Keratinocyte (primary cell): ENCODE results near the gene C1QTNF3. TPM values are rescaled to one million over a fixed set of nuclear protein-coding genes. Genes with fewer than 3 reads are reported as not detected.
A peak's percentile ranks its signal among the peaks of the same experiment; 100 is the strongest.

Experiments
- DNase-seq: peaks from one replicate; pipeline ENCODE4 v3.0.0-alpha.2; 2011; ENCODE audit warnings: low read depth, missing footprints, low spot score
- FAIRE-seq: peaks from 2 replicates; lab custom pipeline; 2011; peaks lifted over from hg19 to GRCh38; lab: Jason Lieb, UNC
- H2AFZ ChIP-seq: 2 replicates; pipeline ENCODE4 v1.6.0; 2012; ENCODE audit warnings: low read length, control low read depth, inconsistent platforms; ENCODE audit not compliant: control insufficient read depth
- H3K27ac ChIP-seq: 2 replicates; pipeline ENCODE4 v1.5.1; 2011; ENCODE audit warnings: low read length; ENCODE audit not compliant: control insufficient read depth, insufficient read depth
- H3K27me3 ChIP-seq: 3 replicates; pipeline ENCODE4 v1.6.0; 2011; ENCODE audit warnings: low read length; ENCODE audit not compliant: control insufficient read depth, insufficient read depth; ENCODE audit errors: extremely low read depth
- H3K36me3 ChIP-seq, 2 experiments: 2 replicates in 1 of 2; 3 replicates in 1 of 2; pipeline ENCODE4 v1.5.1; 2011; ENCODE audit warnings: low read length in 2 of 2, mild to moderate bottlenecking in 1 of 2; ENCODE audit not compliant: control insufficient read depth in 2 of 2, insufficient read depth in 2 of 2; ENCODE audit errors: extremely low read depth in 1 of 2
- H3K4me1 ChIP-seq: 3 replicates; pipeline ENCODE4 v1.5.1; 2011; ENCODE audit warnings: low read length; ENCODE audit not compliant: control insufficient read depth, insufficient read depth; ENCODE audit errors: extremely low read depth
- H3K4me2 ChIP-seq: 3 replicates; pipeline ENCODE4 v1.6.0; 2011; ENCODE audit warnings: low read depth, low read length; ENCODE audit not compliant: control insufficient read depth, insufficient read depth; ENCODE audit errors: extremely low read depth
- H3K4me3 ChIP-seq, 3 experiments: fragments of 200-600 bp in 1 of 3; sonication (generic) in 1 of 3; 2 replicates in 2 of 3; 3 replicates in 1 of 3; pipeline ENCODE4 v1.5.1; 2011 to 2016; ENCODE audit warnings: low read length in 3 of 3, mild to moderate bottlenecking in 3 of 3, control low read depth in 2 of 3, inconsistent platforms in 1 of 3, low read depth in 1 of 3, mixed read lengths in 1 of 3, mixed run types in 1 of 3, moderate library complexity in 1 of 3; ENCODE audit not compliant: control insufficient read depth in 2 of 3, insufficient read depth in 2 of 3; ENCODE audit errors: extremely low read depth in 1 of 3
- H3K79me2 ChIP-seq: 2 replicates; pipeline ENCODE4 v1.6.0; 2012; ENCODE audit warnings: low read length; ENCODE audit not compliant: control insufficient read depth, insufficient read depth
- H3K9ac ChIP-seq: 3 replicates; pipeline ENCODE4 v1.6.0; 2011; ENCODE audit warnings: low read length; ENCODE audit not compliant: control insufficient read depth, insufficient read depth; ENCODE audit errors: extremely low read depth
- H3K9me1 ChIP-seq: 3 replicates; pipeline ENCODE4 v1.6.0; 2011; ENCODE audit warnings: low read length; ENCODE audit not compliant: control insufficient read depth, insufficient read depth; ENCODE audit errors: extremely low read depth
- H3K9me3 ChIP-seq: 2 replicates; pipeline ENCODE4 v1.5.1; 2012; ENCODE audit warnings: low read depth, low read length; ENCODE audit not compliant: control insufficient read depth
- H4K20me1 ChIP-seq: 3 replicates; pipeline ENCODE4 v1.6.0; 2011; ENCODE audit warnings: low read length; ENCODE audit not compliant: control insufficient read depth, insufficient read depth; ENCODE audit errors: extremely low read depth
- EZH2 ChIP-seq: IDR thresholded peaks from one replicate; pipeline ENCODE4 v1.6.1; 2012; ENCODE audit warnings: inconsistent platforms, mild to moderate bottlenecking, low read length, moderate library complexity
- dilution Hi-C: fragments of 300-500 bp; cut with MboI; formaldehyde crosslinking; loops from one replicate; pipeline ENCODE4 v1.7.0; 2020; ENCODE audit warnings: low sequenced_read_pairs; ENCODE audit not compliant: extremely low pct_ligation_motif_present
- polyA plus RNA-seq, 5 experiments: library from polyadenylated mRNA; depleted of rRNA in 3 of 5; stranded (reverse) in 3 of 5; stranded (forward) in 1 of 5; unstranded in 1 of 5; fragments of >200 nt; gene quantifications; 1 replicate in 1 of 5; 2 replicates in 3 of 5; 3 replicates in 1 of 5; pipeline versions ENCODE4 v1.2.1 to v1.2.3, GENCODE V29; 2011 to 2012; ENCODE audit warnings: missing spikeins in 2 of 5, low read depth in 1 of 5, low replicate concordance in 1 of 5
- TF ChIP-seq, protein P1 (sequence below), 3 experiments: IDR thresholded peaks in 1 of 3; conservative IDR thresholded peaks in 1 of 3; optimal IDR thresholded peaks in 1 of 3; 2 replicates in 2 of 3; 3 replicates in 1 of 3; pipeline versions ENCODE3 to v1.5.1; 2011; ENCODE audit warnings: low read length in 3 of 3, mild to moderate bottlenecking in 3 of 3, moderate library complexity in 2 of 3, control low read depth in 1 of 3, inconsistent platforms in 1 of 3; ENCODE audit not compliant: insufficient read depth in 2 of 3; ENCODE audit errors: extremely low read depth in 1 of 3

The C1QTNF3 gene
- polyA plus RNA-seq, 1 donor (not counting 4 experiments of a cell fraction or from before 2014, with no cell fraction given), result 1.0 TPM

DNA sequence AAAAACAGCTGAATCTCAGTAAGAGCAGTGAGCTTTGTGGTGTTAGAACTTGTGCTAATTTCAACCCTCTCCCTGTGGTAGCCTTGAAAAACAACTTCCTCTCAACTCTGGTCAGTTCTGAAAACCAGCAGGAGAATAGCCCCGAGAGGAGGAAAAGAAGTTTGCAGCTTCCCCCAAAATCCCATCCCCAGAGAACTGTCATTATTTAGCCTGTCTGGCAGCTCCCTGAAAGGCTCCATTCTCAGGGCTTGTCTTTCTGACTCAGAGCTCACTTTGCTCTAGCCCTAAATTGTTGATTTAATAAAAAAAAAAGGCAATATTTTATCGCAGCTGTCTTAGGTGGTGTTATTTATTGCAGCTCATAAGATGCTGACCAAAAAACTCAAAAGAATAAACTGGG is 47.1 kb downstream of the C1QTNF3 start:
- H2AFZ ChIP-seq, result no peak overlapping the region
- dilution Hi-C loops, result no loop called here
- no peaks in the 10 kb centered on the region for H4K20me1 ChIP-seq
- peaks cover 0 to 3% of the 10 kb centered on the region in 2 experiments for H3K36me3 ChIP-seq
- no peaks in the 10 kb centered on the region for H3K9me1 ChIP-seq
- no peaks in the 10 kb centered on the region for H3K4me1 ChIP-seq
- no peak for DNase-seq
- no peak overlapping the region for H3K27ac ChIP-seq
- H3K4me2 ChIP-seq, result no peak overlapping the region
- no peak for FAIRE-seq
- H3K4me3 ChIP-seq, result no peak overlapping the region
- no peaks in the 10 kb centered on the region for H3K79me2 ChIP-seq
- H3K9me3 ChIP-seq, result no peaks in the 10 kb centered on the region
- TF ChIP-seq, protein P1, sequence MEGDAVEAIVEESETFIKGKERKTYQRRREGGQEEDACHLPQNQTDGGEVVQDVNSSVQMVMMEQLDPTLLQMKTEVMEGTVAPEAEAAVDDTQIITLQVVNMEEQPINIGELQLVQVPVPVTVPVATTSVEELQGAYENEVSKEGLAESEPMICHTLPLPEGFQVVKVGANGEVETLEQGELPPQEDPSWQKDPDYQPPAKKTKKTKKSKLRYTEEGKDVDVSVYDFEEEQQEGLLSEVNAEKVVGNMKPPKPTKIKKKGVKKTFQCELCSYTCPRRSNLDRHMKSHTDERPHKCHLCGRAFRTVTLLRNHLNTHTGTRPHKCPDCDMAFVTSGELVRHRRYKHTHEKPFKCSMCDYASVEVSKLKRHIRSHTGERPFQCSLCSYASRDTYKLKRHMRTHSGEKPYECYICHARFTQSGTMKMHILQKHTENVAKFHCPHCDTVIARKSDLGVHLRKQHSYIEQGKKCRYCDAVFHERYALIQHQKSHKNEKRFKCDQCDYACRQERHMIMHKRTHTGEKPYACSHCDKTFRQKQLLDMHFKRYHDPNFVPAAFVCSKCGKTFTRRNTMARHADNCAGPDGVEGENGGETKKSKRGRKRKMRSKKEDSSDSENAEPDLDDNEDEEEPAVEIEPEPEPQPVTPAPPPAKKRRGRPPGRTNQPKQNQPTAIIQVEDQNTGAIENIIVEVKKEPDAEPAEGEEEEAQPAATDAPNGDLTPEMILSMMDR (optimal IDR thresholded peaks at IDR 0.05 in 1 of 3, IDR thresholded peaks at IDR 0.05 in 1 of 3, conservative IDR thresholded peaks at IDR 0.05 in 1 of 3; ENCODE audit: extremely low read depth in 1 of 3, insufficient read depth in 2 of 3, low read length in 3 of 3), result no peak
- TF ChIP-seq EZH2, result no peak
- no peak overlapping the region for H3K9ac ChIP-seq
- no peaks in the 10 kb centered on the region for H3K27me3 ChIP-seq

DNA sequence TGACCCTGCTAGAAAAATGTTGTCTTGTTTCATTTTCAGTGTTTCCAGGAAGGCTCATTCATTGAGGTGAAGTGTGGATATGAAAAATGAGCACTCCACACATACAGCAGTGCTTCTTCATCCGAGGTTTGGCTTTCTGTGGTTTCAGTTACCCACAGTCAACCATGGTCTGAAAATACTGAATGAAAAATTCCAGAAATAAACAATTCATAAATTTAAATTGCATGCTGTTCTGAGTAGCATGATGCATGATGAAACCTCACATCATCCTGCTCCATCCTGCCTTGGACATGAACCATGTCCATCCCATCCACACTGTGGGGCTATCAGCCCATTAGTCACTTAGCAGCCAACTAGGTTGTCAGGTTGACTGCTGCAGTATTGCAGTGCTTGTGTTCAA is 48.2 kb downstream of the C1QTNF3 start:
- H3K4me3 ChIP-seq, result no peak overlapping the region
- DNase-seq, result no peak
- no peaks in the 10 kb centered on the region for H4K20me1 ChIP-seq

More for the DNA sequence above, 48.2 kb downstream of the C1QTNF3 start:
- H3K4me2 ChIP-seq, result no peak overlapping the region
- H3K27me3 ChIP-seq, result no peaks in the 10 kb centered on the region
- no peak overlapping the region for H3K27ac ChIP-seq
- H3K9ac ChIP-seq, result no peak overlapping the region
- no peaks in the 10 kb centered on the region for H3K79me2 ChIP-seq
- TF ChIP-seq, protein P1 (optimal IDR thresholded peaks at IDR 0.05 in 1 of 3, IDR thresholded peaks at IDR 0.05 in 1 of 3, conservative IDR thresholded peaks at IDR 0.05 in 1 of 3; ENCODE audit: extremely low read depth in 1 of 3, insufficient read depth in 2 of 3, low read length in 3 of 3), result peak in 1 of 3 experiments; percentile 70
- no peak for TF ChIP-seq EZH2
- no peaks in the 10 kb centered on the region for H3K4me1 ChIP-seq
- H3K9me3 ChIP-seq, result no peaks in the 10 kb centered on the region
- peaks cover 0 to 3% of the 10 kb centered on the region in 2 experiments for H3K36me3 ChIP-seq
- no peaks in the 10 kb centered on the region for H3K9me1 ChIP-seq
- FAIRE-seq, result no peak
- no peak overlapping the region for H2AFZ ChIP-seq
- dilution Hi-C loops, result no loop called here
